ENCODE results near the gene GID8. TPM values are rescaled to one million over a fixed set of nuclear protein-coding genes. Genes with fewer than 3 reads are reported as not detected.

The GID8 gene
- total and polyA plus RNA-seq, 2 donors (not counting 1 experiment from before 2014, with no cell fraction given): 12.4 to 47.4 TPM

DNA sequence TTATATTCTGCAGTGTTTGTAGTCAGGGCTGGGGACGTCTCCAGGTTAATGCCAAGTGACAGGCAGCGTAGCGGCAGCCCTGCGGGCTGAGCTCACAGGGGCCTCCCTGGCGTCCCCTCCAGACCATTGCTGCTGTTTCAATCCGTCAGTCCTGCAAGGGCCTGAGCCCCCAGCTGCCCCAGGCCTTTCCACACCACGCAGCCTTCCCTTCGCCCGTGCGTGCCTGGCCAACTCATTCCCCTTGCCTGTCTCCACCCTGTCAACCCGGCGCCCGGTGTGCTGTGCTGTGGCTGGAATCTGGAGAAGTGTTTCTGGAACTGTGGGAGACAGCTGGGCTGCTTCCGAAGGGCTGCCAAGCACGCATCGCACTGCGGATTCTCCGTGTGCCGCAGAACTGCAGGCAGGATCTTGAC lies 56.9 kb downstream of the GID8 start:
- intact Hi-C loops (cut with micrococcal nuclease): no loop called here
- Histone ChIP-seq H3K9me3 (ENCODE audit: control extremely low read depth in 1 of 3, control insufficient read depth in 2 of 3, insufficient read depth in 1 of 3, low read length in 2 of 3) (no peaks in the 10 kb centered on the region), H3K79me2 (ENCODE audit: control insufficient read depth, insufficient read depth, low read length) (no peaks in the 10 kb centered on the region), H3K4me1 (ENCODE audit: control insufficient read depth in 2 of 2, insufficient read depth in 2 of 2, low read length in 2 of 2) (no peaks in the 10 kb centered on the region), H4K20me1 (ENCODE audit: control insufficient read depth, insufficient read depth, low read length, poor library complexity, severe bottlenecking) (no peaks in the 10 kb centered on the region), H3K4me2 (replicated peaks; ENCODE audit: low read depth, low read length, poor library complexity, severe bottlenecking) (no peak overlapping the region), H3K4me3 (ENCODE audit: control extremely low read depth in 1 of 5, extremely low read depth in 1 of 5, insufficient read depth in 1 of 5, low read depth in 2 of 5, low read length in 4 of 5) (no peak overlapping the region), H2AFZ (ENCODE audit: insufficient read depth, low read depth, low read length, poor library complexity, severe bottlenecking) (no peak overlapping the region), H3K27me3 (replicated peaks in 1 of 4; ENCODE audit: control extremely low read depth in 1 of 4, control insufficient read depth in 3 of 4, insufficient read depth in 4 of 4, low read length in 3 of 4) (peaks cover 0 to 26% (median 3%) of the 10 kb centered on the region in 4 experiments), H3K36me3 (replicated peaks in 1 of 2; ENCODE audit: control extremely low read depth in 1 of 2, control insufficient read depth in 1 of 2, extremely low read depth in 1 of 2, insufficient read depth in 2 of 2, low read length in 1 of 2) (no peaks in the 10 kb centered on the region), H3K27ac (ENCODE audit: low read length in 2 of 2) (no peak overlapping the region), H3K9ac (ENCODE audit: low read length) (no peak overlapping the region)
- POLR2A ChIA-PET: no interaction called here
- no peak for DNase-seq
- Mint-ChIP-seq H3K9me3 (ENCODE audit: insufficient read depth) (no peaks in the 10 kb centered on the region), H3K27ac (no peak overlapping the region), H3K4me3 (no peak overlapping the region), H3K27me3 (peaks cover 49% of the 10 kb centered on the region), H3K4me1 (no peaks in the 10 kb centered on the region)
- CTCF ChIA-PET: interaction anchor here (1.1 kb wide), 1 partner anchor 23 kb away, joined by 3 read pairs; no protein-coding TSS in a partner anchor
- no peak for ATAC-seq (ENCODE audit: low read depth)
- TF ChIP-seq, protein P1, sequence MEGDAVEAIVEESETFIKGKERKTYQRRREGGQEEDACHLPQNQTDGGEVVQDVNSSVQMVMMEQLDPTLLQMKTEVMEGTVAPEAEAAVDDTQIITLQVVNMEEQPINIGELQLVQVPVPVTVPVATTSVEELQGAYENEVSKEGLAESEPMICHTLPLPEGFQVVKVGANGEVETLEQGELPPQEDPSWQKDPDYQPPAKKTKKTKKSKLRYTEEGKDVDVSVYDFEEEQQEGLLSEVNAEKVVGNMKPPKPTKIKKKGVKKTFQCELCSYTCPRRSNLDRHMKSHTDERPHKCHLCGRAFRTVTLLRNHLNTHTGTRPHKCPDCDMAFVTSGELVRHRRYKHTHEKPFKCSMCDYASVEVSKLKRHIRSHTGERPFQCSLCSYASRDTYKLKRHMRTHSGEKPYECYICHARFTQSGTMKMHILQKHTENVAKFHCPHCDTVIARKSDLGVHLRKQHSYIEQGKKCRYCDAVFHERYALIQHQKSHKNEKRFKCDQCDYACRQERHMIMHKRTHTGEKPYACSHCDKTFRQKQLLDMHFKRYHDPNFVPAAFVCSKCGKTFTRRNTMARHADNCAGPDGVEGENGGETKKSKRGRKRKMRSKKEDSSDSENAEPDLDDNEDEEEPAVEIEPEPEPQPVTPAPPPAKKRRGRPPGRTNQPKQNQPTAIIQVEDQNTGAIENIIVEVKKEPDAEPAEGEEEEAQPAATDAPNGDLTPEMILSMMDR (IDR thresholded peaks at IDR 0.05): no peak
- no peak for TF ChIP-seq EZH2 (IDR thresholded peaks at IDR 0.05; ENCODE audit: borderline replicate concordance, insufficient read depth, low read depth, low read length, poor library complexity, severe bottlenecking)
- 98% methylated on average over 19 of the region's 19 CpGs for WGBS (ENCODE audit: insufficient coverage)

DNA sequence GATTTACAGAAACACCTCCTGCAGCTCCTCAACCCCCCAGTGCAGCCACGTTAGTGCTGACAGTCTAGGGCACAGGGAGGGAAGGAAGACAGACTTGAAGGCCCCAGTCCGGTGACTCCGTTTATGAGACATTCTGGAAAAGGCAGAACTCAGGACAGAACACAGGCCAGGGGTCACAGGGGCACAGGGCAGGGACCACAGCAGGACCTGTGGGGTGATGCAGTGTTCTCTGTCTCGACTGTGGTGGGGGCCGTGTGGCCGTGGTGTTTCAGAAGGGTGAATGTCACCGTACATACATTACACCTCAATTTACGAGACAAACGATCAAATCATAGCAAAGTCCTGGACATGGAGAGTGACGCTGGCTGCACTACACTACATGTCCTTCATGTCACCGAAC lies 57.5 kb downstream of the GID8 start:
- intact Hi-C loops (cut with micrococcal nuclease): no loop called here
- H3K27ac ChIP-seq (ENCODE audit: low read length in 2 of 2): no peak overlapping the region
- H3K9ac ChIP-seq (ENCODE audit: low read length): no peak overlapping the region
- no peaks in the 10 kb centered on the region for H3K4me1 Mint-ChIP-seq
- H4K20me1 ChIP-seq (ENCODE audit: control insufficient read depth, insufficient read depth, low read length, poor library complexity, severe bottlenecking): no peaks in the 10 kb centered on the region
- no peaks in the 10 kb centered on the region for H3K79me2 ChIP-seq (ENCODE audit: control insufficient read depth, insufficient read depth, low read length)
- H3K27ac Mint-ChIP-seq: no peak overlapping the region
- H3K27me3 ChIP-seq (replicated peaks in 1 of 4; ENCODE audit: control extremely low read depth in 1 of 4, control insufficient read depth in 3 of 4, insufficient read depth in 4 of 4, low read length in 3 of 4): peaks cover 0 to 26% (median 2%) of the 10 kb centered on the region in 4 experiments
- no peak overlapping the region for H3K4me3 Mint-ChIP-seq
- ATAC-seq (ENCODE audit: low read depth): no peak
- ChIA-PET POLR2A (no interaction called here), CTCF (interaction anchor here (0.8 to 1.1 kb wide), 2 partner anchors 15 to 23 kb away, joined by 3 read pairs; no protein-coding TSS in a partner anchor)
- H3K9me3 Mint-ChIP-seq (ENCODE audit: insufficient read depth): no peaks in the 10 kb centered on the region
- 91% methylated on average over 10 of the region's 11 CpGs for WGBS (ENCODE audit: insufficient coverage)
- H3K9me3 ChIP-seq (ENCODE audit: control extremely low read depth in 1 of 3, control insufficient read depth in 2 of 3, insufficient read depth in 1 of 3, low read length in 2 of 3): no peaks in the 10 kb centered on the region
- TF ChIP-seq, protein P1 (IDR thresholded peaks at IDR 0.05): no peak
- TF ChIP-seq EZH2 (IDR thresholded peaks at IDR 0.05; ENCODE audit: borderline replicate concordance, insufficient read depth, low read depth, low read length, poor library complexity, severe bottlenecking): no peak
- no peak for DNase-seq
- H3K27me3 Mint-ChIP-seq: peaks cover 54% of the 10 kb centered on the region
- no peaks in the 10 kb centered on the region for H3K4me1 ChIP-seq (ENCODE audit: control insufficient read depth in 2 of 2, insufficient read depth in 2 of 2, low read length in 2 of 2)
- H2AFZ ChIP-seq (ENCODE audit: insufficient read depth, low read depth, low read length, poor library complexity, severe bottlenecking): no peak overlapping the region
- no peaks in the 10 kb centered on the region for H3K36me3 ChIP-seq (replicated peaks in 1 of 2; ENCODE audit: control extremely low read depth in 1 of 2, control insufficient read depth in 1 of 2, extremely low read depth in 1 of 2, insufficient read depth in 2 of 2, low read length in 1 of 2)
- no peak overlapping the region for H3K4me2 ChIP-seq (replicated peaks; ENCODE audit: low read depth, low read length, poor library complexity, severe bottlenecking)
- H3K4me3 ChIP-seq (ENCODE audit: control extremely low read depth in 1 of 5, extremely low read depth in 1 of 5, insufficient read depth in 1 of 5, low read depth in 2 of 5, low read length in 4 of 5): no peak overlapping the region
